K562 (cell line): Measurements from ENCODE around the gene FBXO46. TPM values are rescaled to one million over a fixed set of nuclear protein-coding genes. Genes with fewer than 3 reads are reported as not detected.
A peak's percentile ranks its signal among the peaks of the same experiment; 100 is the strongest.

Source experiments
- ATAC-seq: fragments of 200-7000 bp; cut with Tn5 transposase; 3 replicates; pipeline ENCODE4 v1.9.1; 2020; ENCODE audit warnings: moderate library complexity
- BruUV-seq: library from RNA; stranded (reverse); fragments of 400-500 nt; replicated peaks from 2 replicates; lab custom pipeline; 2021; lab: Mats Ljungman, UMichigan
- CTCF ChIA-PET: fragments of 300-600 bp; formaldehyde crosslinking; extraction: SDS; loops from one replicate; lab custom pipeline; 2021; ENCODE audit warnings: low intra/inter-chr PET ratio; lab: Yijun Ruan, JAX
- POLR2A ChIA-PET: fragments of 300-600, 350-650 bp; sonication (Branson Sonifier 250); formaldehyde crosslinking; extraction: SDS; loops from one replicate; lab custom pipeline; 2021; ENCODE audit warnings: antibody characterized with exemption, inconsistent platforms; lab: Yijun Ruan, JAX
- DNase-seq, 4 experiments: peaks; one replicate each; pipeline versions ENCODE4 v3.0.0 to v3.0.0-alpha.2; 2011 to 2018; ENCODE audit warnings: low spot score in 3 of 4, mixed read lengths in 3 of 4; ENCODE audit errors: extremely low read depth in 1 of 4
- FAIRE-seq: peaks from 2 replicates; lab custom pipeline; 2011; peaks lifted over from hg19 to GRCh38; lab: Jason Lieb, UNC
- H2AFZ ChIP-seq: 2 replicates; pipeline ENCODE4 v1.6.0; 2011; ENCODE audit warnings: low read depth, low read length, control low read depth, inconsistent platforms
- H3K27ac ChIP-seq: fragments of 200-600 bp; 3 replicates; pipeline ENCODE4 v1.8.0; 2011; ENCODE audit warnings: low read depth, mild to moderate bottlenecking, control low read depth, inconsistent platforms, low read length, moderate library complexity, mixed read lengths; ENCODE audit errors: extremely low read depth
- H3K27me3 ChIP-seq, 2 experiments: fragments of 300-600 bp in 1 of 2; 2 replicates in 1 of 2; 3 replicates in 1 of 2; pipeline versions ENCODE4 v1.6.0 to v1.8.0; 2011; ENCODE audit warnings: inconsistent platforms in 2 of 2, low read length in 2 of 2, mild to moderate bottlenecking in 1 of 2, mixed read lengths in 1 of 2, moderate library complexity in 1 of 2; ENCODE audit not compliant: control insufficient read depth in 2 of 2, insufficient read depth in 2 of 2
- H3K36me3 ChIP-seq: fragments of 300-600 bp; 3 replicates; pipeline ENCODE4 v1.8.0; 2011; ENCODE audit warnings: mild to moderate bottlenecking, low read length, inconsistent platforms; ENCODE audit not compliant: control insufficient read depth, insufficient read depth
- H3K4me1 ChIP-seq, 2 experiments: fragments of 200-600 bp in 1 of 2; replicated peaks in 1 of 2; 2 replicates in 1 of 2; 3 replicates in 1 of 2; pipeline versions ENCODE4 v1.5.1 to v1.8.0; 2011; ENCODE audit warnings: inconsistent platforms in 2 of 2, low read length in 2 of 2, mild to moderate bottlenecking in 1 of 2, mixed read lengths in 1 of 2, moderate library complexity in 1 of 2; ENCODE audit not compliant: control insufficient read depth in 2 of 2, insufficient read depth in 2 of 2
- H3K4me2 ChIP-seq: 2 replicates; pipeline ENCODE4 v1.6.1; 2011; ENCODE audit warnings: low read length, control low read depth, inconsistent platforms, mixed read lengths; ENCODE audit not compliant: insufficient read depth
- H3K4me3 ChIP-seq: fragments of 200-600 bp; sonication (generic), shearing (Covaris generic); 2 replicates; pipeline ENCODE4 v1.5.1; 2016; ENCODE audit warnings: control low read depth, inconsistent platforms
- H3K79me2 ChIP-seq: fragments of 200-600 bp; 3 replicates; pipeline ENCODE4 v1.8.0; 2011; ENCODE audit warnings: low read length, inconsistent platforms; ENCODE audit not compliant: control insufficient read depth, insufficient read depth
- H3K9ac ChIP-seq, 2 experiments: 2 replicates each; pipeline versions ENCODE4 v1.6.0 to v1.6.1; 2011; ENCODE audit warnings: low read depth in 2 of 2, low read length in 2 of 2, control low read depth in 1 of 2, inconsistent platforms in 1 of 2, mild to moderate bottlenecking in 1 of 2, mixed read lengths in 1 of 2; ENCODE audit not compliant: insufficient read depth in 1 of 2
- H3K9me1 ChIP-seq: one replicate; pipeline ENCODE4 v1.6.0; 2011; ENCODE audit warnings: inconsistent platforms, mild to moderate bottlenecking, low read length, moderate library complexity; ENCODE audit not compliant: control insufficient read depth, insufficient read depth
- H3K9me3 ChIP-seq: replicated peaks from 2 replicates; pipeline ENCODE4 v1.5.1; 2011; ENCODE audit warnings: low read depth, low read length, inconsistent platforms; ENCODE audit not compliant: control insufficient read depth, insufficient read depth
- H4K20me1 ChIP-seq: replicated peaks from 2 replicates; pipeline ENCODE4 v1.6.1; 2011; ENCODE audit warnings: low read length, inconsistent platforms, mixed read lengths; ENCODE audit not compliant: control insufficient read depth, insufficient read depth
- ELF2 ChIP-seq: fragments of 250-450 bp; sonication (Bioruptor Pico); IDR thresholded peaks from 2 replicates; pipeline ENCODE4 v1.5.0; 2021; ENCODE audit warnings: mild to moderate bottlenecking
- FIP1L1 ChIP-seq: fragments of 200-400 bp; formaldehyde crosslinking; IDR thresholded peaks from 2 replicates; pipeline ENCODE4 v1.6.1; 2018; ENCODE audit warnings: mild to moderate bottlenecking, low read depth, low read length; ENCODE audit not compliant: poor library complexity, severe bottlenecking
- HMG20B ChIP-seq: fragments of 250-450 bp; sonication (Bioruptor Pico); IDR thresholded peaks from 2 replicates; pipeline ENCODE4 v1.5.0; 2021; ENCODE audit warnings: mild to moderate bottlenecking
- LEF1 ChIP-seq: fragments of 450-650 bp; IDR thresholded peaks from 2 replicates; pipeline ENCODE4 v1.6.1; 2016; ENCODE audit warnings: mild to moderate bottlenecking
- NRF1 ChIP-seq, 2 experiments: fragments of 450-650 bp; IDR thresholded peaks in 1 of 2; conservative IDR thresholded peaks in 1 of 2; 2 replicates each; pipeline ENCODE4 v1.6.1; 2014; ENCODE audit warnings: mild to moderate bottlenecking in 2 of 2
- RBM14 ChIP-seq: fragments of 200-400 bp; formaldehyde crosslinking; IDR thresholded peaks from 2 replicates; pipeline ENCODE4 v1.6.1; 2018; ENCODE audit warnings: low read depth, mild to moderate bottlenecking, low read length, moderate library complexity, borderline replicate concordance; ENCODE audit not compliant: insufficient read depth
- SMARCB1 ChIP-seq: IDR thresholded peaks from 2 replicates; pipeline ENCODE4 v1.6.1; 2011; ENCODE audit warnings: improper control_type of control experiment, low read depth; ENCODE audit not compliant: insufficient read length
- SREBF1 ChIP-seq: fragments of 150-350 bp; IDR thresholded peaks from 2 replicates; pipeline ENCODE4 v1.6.1; 2014; ENCODE audit warnings: antibody characterized with exemption, low read depth, low read length, borderline replicate concordance
- TAF7 ChIP-seq: fragments of 450-650 bp; IDR thresholded peaks from 2 replicates; pipeline ENCODE4 v1.6.1; 2016; ENCODE audit warnings: missing genetic modification characterization, missing compliant biosample characterization
- ZBTB1 ChIP-seq: sonication (generic); formaldehyde crosslinking; IDR thresholded peaks from 2 replicates; pipeline ENCODE4 v1.8.1; 2023; ENCODE audit warnings: missing genetic modification reagents, low read depth, mild to moderate bottlenecking, borderline replicate concordance
- ZNF589 ChIP-seq: fragments of 200-800 bp; sonication (Bioruptor generic); IDR thresholded peaks from 2 replicates; pipeline ENCODE4 v1.6.1; 2016; ENCODE audit warnings: low read depth, missing genetic modification characterization, missing compliant biosample characterization
- ZNF77 ChIP-seq: fragments of 250-450 bp; sonication (Bioruptor Pico); IDR thresholded peaks from 2 replicates; pipeline ENCODE4 v1.5.0; 2020
- WGBS: fragments of 100-300 bp; shearing (Covaris generic); methylation state at CpG from one replicate; pipeline ENCODE4 v1.1.6; 2016; ENCODE audit warnings: low coverage, mixed read lengths; ENCODE audit not compliant: insufficient coverage; ENCODE audit errors: missing lambda C conversion rate; 5-methylcytosine and 5-hydroxymethylcytosine counted together
- in situ Hi-C: fragments of 300-500 bp; cut with MboI; formaldehyde crosslinking; loops from 4 replicates; pipeline ENCODE4 v1.15.0; 2018; ENCODE audit warnings: inconsistent platforms, mixed read lengths
- intact Hi-C: fragments of 100-400 bp; cut with micrococcal nuclease; formaldehyde crosslinking; loops from 2 replicates; pipeline ENCODE4 v1.14.2; 2022
- polyA plus RNA-seq, 8 experiments: library from polyadenylated mRNA; depleted of rRNA in 4 of 8; stranded (reverse) in 5 of 8; unstranded in 3 of 8; fragments of >200 nt; fragmentation: Nextera tagmentation in 2 of 8; fragmentation: Illumina TruSeq in 1 of 8; extraction: Ambion mirVana in 2 of 8; extraction: Trizol in 1 of 8; gene quantifications; 2 replicates each; pipeline versions ENCODE4 v1.2.1 to v1.2.3, GENCODE V29; 2011 to 2014; ENCODE audit warnings: inconsistent platforms in 1 of 8, missing spikeins in 1 of 8
- total RNA-seq, 7 experiments: library from RNA; depleted of rRNA in 6 of 7; stranded (reverse); fragments of >200 nt in 6 of 7; fragmentation: Illumina TruSeq in 2 of 7; extraction: Trizol in 2 of 7; gene quantifications; 2 replicates each; pipeline versions ENCODE4 v1.2.1 to v1.2.3, GENCODE V29; 2011 to 2021; ENCODE audit warnings: low replicate concordance in 1 of 7
- TF ChIP-seq, protein P1 (sequence below), 2 experiments: fragments of 450-650 bp; IDR thresholded peaks; 2 replicates each; pipeline ENCODE4 v1.6.1; 2016
- TF ChIP-seq, protein P2 (sequence below): fragments of 450-650 bp; IDR thresholded peaks from 2 replicates; pipeline ENCODE4 v1.6.1; 2014; ENCODE audit warnings: low read depth, mild to moderate bottlenecking, moderate library complexity, borderline replicate concordance

Gene FBXO46
- total and polyA plus RNA-seq, 9 of the 15 experiments (the other 6 are each of a cell fraction or from before 2014, with no cell fraction given) = 1.5 to 36.1 (median 7.3) TPM

DNA sequence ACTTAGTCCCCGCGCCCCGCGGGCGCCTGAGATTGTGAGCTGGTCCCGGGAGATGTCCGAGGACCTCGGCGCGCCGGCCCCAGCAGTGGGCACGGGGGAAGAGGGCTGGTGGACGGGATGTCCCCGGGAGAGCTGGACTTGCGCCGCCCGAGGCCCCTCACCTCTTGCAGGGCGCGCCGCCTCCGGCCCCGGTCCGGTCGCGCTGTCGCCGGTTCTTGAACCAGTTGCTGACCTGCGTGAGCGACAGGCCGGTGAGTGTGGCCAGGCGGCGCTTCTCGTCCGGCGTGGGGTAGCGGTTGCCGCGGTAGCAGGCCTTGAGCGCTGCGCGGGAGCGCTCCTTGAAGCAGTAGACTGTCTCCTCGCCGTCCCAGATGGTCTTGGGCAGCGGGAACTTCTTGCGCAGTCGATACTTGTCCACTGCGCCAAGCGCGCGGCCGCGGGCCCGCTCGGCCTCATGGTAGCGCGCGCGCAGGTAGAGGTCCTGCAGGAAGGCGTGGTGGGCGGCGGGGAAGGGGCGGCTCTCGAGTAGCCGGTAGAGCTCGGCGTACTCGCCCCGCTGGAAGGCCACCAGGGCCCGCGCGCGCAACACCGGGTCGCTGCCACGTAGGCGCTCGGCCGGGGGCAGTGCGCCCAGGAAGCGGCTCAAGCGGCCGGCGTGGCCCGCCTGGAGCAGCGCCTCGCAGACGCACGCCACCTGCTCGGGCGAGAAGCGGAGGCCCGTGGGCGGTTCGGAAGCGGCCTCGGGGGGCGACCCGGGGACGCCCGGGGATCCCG is 37.4 kb upstream of the FBXO46 start:
- H4K20me1 ChIP-seq = no peaks in the 10 kb centered on the region
- no peaks in the 10 kb centered on the region for H3K9me1 ChIP-seq
- no peaks in the 10 kb centered on the region for H3K9me3 ChIP-seq
- peak; percentile 2 for ATAC-seq
- CTCF ChIA-PET = interaction anchor here (0.6 kb wide), 1 partner anchor 118 kb away, joined by 3 read pairs; the partner anchor contains the start of gene IRF2BP1
- H3K27me3 ChIP-seq = no peaks in the 10 kb centered on the region
- FAIRE-seq = peak; percentile 26
- peaks cover 10 to 89% of the 10 kb centered on the region in 2 experiments; a peak in 4 of 5 replicates for H3K4me1 ChIP-seq
- peak; percentile 41 to 80 (median 66) for DNase-seq
- peaks cover 17% of the 10 kb centered on the region; the same call in 2 of the 3 replicates for H3K79me2 ChIP-seq
- H3K27ac ChIP-seq = peak overlapping the region; percentile 77
- POLR2A ChIA-PET = interaction anchor here (0.6 to 5.9 kb wide), 8 partner anchors 11 to 364 kb away, joined by 3 to 70 read pairs (median 4); partner anchors contain the start of gene DMPK
- peak overlapping the region; percentile 69 to 98 for H3K9ac ChIP-seq
- H3K36me3 ChIP-seq = peaks cover 4% of the 10 kb centered on the region; the same call in 1 of the 3 replicates
- H2AFZ ChIP-seq = peak overlapping the region; percentile 87
- in situ Hi-C loops = no loop called here
- intact Hi-C loops = no loop called here
- under 1% methylated on average over 44 of the region's 102 CpGs for WGBS
- TSS peak; percentile 56 for BruUV-seq
- peak overlapping the region; percentile 56 for H3K4me3 ChIP-seq
- H3K4me2 ChIP-seq = peak overlapping the region; percentile 88
- TF ChIP-seq ZNF589 (CRISPR knock-in tag) (peak; percentile 42; the same call in 1 of the 2 replicates), HMG20B (no peak), ELF2 (CRISPR knock-in tag) (0 out of 2 replicates have a peak, but pooled peaks have one; percentile 45), RBM14 (no peak), NRF1 (conservative IDR thresholded peaks at IDR 0.05 in 1 of 2, IDR thresholded peaks at IDR 0.05 in 1 of 2) (peak; percentile 83 to 86), FIP1L1 (peak; percentile 72), TAF7 (tag) (no peak), SMARCB1 (no peak), ZBTB1 (CRISPR knock-in tag) (0 out of 2 replicates have a peak, but pooled peaks have one; percentile 73), SREBF1 (no peak), ZNF77 (CRISPR knock-in tag) (no peak), LEF1 (no peak)
- TF ChIP-seq, protein P1, sequence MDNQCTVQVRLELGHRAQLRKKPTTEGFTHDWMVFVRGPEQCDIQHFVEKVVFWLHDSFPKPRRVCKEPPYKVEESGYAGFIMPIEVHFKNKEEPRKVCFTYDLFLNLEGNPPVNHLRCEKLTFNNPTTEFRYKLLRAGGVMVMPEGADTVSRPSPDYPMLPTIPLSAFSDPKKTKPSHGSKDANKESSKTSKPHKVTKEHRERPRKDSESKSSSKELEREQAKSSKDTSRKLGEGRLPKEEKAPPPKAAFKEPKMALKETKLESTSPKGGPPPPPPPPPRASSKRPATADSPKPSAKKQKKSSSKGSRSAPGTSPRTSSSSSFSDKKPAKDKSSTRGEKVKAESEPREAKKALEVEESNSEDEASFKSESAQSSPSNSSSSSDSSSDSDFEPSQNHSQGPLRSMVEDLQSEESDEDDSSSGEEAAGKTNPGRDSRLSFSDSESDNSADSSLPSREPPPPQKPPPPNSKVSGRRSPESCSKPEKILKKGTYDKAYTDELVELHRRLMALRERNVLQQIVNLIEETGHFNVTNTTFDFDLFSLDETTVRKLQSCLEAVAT (IDR thresholded peaks at IDR 0.05) = peak in 1 of 2 experiments; percentile 72; a peak in 2 of 4 replicates
- TF ChIP-seq, protein P2, sequence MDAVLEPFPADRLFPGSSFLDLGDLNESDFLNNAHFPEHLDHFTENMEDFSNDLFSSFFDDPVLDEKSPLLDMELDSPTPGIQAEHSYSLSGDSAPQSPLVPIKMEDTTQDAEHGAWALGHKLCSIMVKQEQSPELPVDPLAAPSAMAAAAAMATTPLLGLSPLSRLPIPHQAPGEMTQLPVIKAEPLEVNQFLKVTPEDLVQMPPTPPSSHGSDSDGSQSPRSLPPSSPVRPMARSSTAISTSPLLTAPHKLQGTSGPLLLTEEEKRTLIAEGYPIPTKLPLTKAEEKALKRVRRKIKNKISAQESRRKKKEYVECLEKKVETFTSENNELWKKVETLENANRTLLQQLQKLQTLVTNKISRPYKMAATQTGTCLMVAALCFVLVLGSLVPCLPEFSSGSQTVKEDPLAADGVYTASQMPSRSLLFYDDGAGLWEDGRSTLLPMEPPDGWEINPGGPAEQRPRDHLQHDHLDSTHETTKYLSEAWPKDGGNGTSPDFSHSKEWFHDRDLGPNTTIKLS = peak; percentile 97
